K562 (cell line): ENCODE data around the gene KCNQ5. TPM values are rescaled to one million over a fixed set of nuclear protein-coding genes. Genes with fewer than 3 reads are reported as not detected.

ENCODE experiments used
- ATAC-seq: fragments of 200-7000 bp; cut with Tn5 transposase; 3 replicates; pipeline ENCODE4 v1.9.1; 2020; ENCODE audit warnings: moderate library complexity
- BruUV-seq: library from RNA; stranded (reverse); fragments of 400-500 nt; replicated peaks from 2 replicates; lab custom pipeline; 2021; lab: Mats Ljungman, UMichigan
- CTCF ChIA-PET: fragments of 300-600 bp; formaldehyde crosslinking; extraction: SDS; loops from one replicate; lab custom pipeline; 2021; ENCODE audit warnings: low intra/inter-chr PET ratio; lab: Yijun Ruan, JAX
- POLR2A ChIA-PET: fragments of 300-600, 350-650 bp; sonication (Branson Sonifier 250); formaldehyde crosslinking; extraction: SDS; loops from one replicate; lab custom pipeline; 2021; ENCODE audit warnings: antibody characterized with exemption, inconsistent platforms; lab: Yijun Ruan, JAX
- DNase-seq, 4 experiments: peaks; one replicate each; pipeline versions ENCODE4 v3.0.0 to v3.0.0-alpha.2; 2011 to 2018; ENCODE audit warnings: low spot score in 3 of 4, mixed read lengths in 3 of 4; ENCODE audit errors: extremely low read depth in 1 of 4
- FAIRE-seq: peaks from 2 replicates; lab custom pipeline; 2011; peaks lifted over from hg19 to GRCh38; lab: Jason Lieb, UNC
- H2AFZ ChIP-seq: 2 replicates; pipeline ENCODE4 v1.6.0; 2011; ENCODE audit warnings: low read depth, low read length, control low read depth, inconsistent platforms
- H3K27ac ChIP-seq: fragments of 200-600 bp; 3 replicates; pipeline ENCODE4 v1.8.0; 2011; ENCODE audit warnings: low read depth, mild to moderate bottlenecking, control low read depth, inconsistent platforms, low read length, moderate library complexity, mixed read lengths; ENCODE audit errors: extremely low read depth
- H3K27me3 ChIP-seq, 2 experiments: fragments of 300-600 bp in 1 of 2; 2 replicates in 1 of 2; 3 replicates in 1 of 2; pipeline versions ENCODE4 v1.6.0 to v1.8.0; 2011; ENCODE audit warnings: inconsistent platforms in 2 of 2, low read length in 2 of 2, mild to moderate bottlenecking in 1 of 2, mixed read lengths in 1 of 2, moderate library complexity in 1 of 2; ENCODE audit not compliant: control insufficient read depth in 2 of 2, insufficient read depth in 2 of 2
- H3K36me3 ChIP-seq: fragments of 300-600 bp; 3 replicates; pipeline ENCODE4 v1.8.0; 2011; ENCODE audit warnings: mild to moderate bottlenecking, low read length, inconsistent platforms; ENCODE audit not compliant: control insufficient read depth, insufficient read depth
- H3K4me1 ChIP-seq, 2 experiments: fragments of 200-600 bp in 1 of 2; replicated peaks in 1 of 2; 2 replicates in 1 of 2; 3 replicates in 1 of 2; pipeline versions ENCODE4 v1.5.1 to v1.8.0; 2011; ENCODE audit warnings: inconsistent platforms in 2 of 2, low read length in 2 of 2, mild to moderate bottlenecking in 1 of 2, mixed read lengths in 1 of 2, moderate library complexity in 1 of 2; ENCODE audit not compliant: control insufficient read depth in 2 of 2, insufficient read depth in 2 of 2
- H3K4me2 ChIP-seq: 2 replicates; pipeline ENCODE4 v1.6.1; 2011; ENCODE audit warnings: low read length, control low read depth, inconsistent platforms, mixed read lengths; ENCODE audit not compliant: insufficient read depth
- H3K4me3 ChIP-seq: fragments of 200-600 bp; sonication (generic), shearing (Covaris generic); 2 replicates; pipeline ENCODE4 v1.5.1; 2016; ENCODE audit warnings: control low read depth, inconsistent platforms
- H3K79me2 ChIP-seq: fragments of 200-600 bp; 3 replicates; pipeline ENCODE4 v1.8.0; 2011; ENCODE audit warnings: low read length, inconsistent platforms; ENCODE audit not compliant: control insufficient read depth, insufficient read depth
- H3K9ac ChIP-seq, 2 experiments: 2 replicates each; pipeline versions ENCODE4 v1.6.0 to v1.6.1; 2011; ENCODE audit warnings: low read depth in 2 of 2, low read length in 2 of 2, control low read depth in 1 of 2, inconsistent platforms in 1 of 2, mild to moderate bottlenecking in 1 of 2, mixed read lengths in 1 of 2; ENCODE audit not compliant: insufficient read depth in 1 of 2
- H3K9me1 ChIP-seq: one replicate; pipeline ENCODE4 v1.6.0; 2011; ENCODE audit warnings: inconsistent platforms, mild to moderate bottlenecking, low read length, moderate library complexity; ENCODE audit not compliant: control insufficient read depth, insufficient read depth
- H3K9me3 ChIP-seq: replicated peaks from 2 replicates; pipeline ENCODE4 v1.5.1; 2011; ENCODE audit warnings: low read depth, low read length, inconsistent platforms; ENCODE audit not compliant: control insufficient read depth, insufficient read depth
- H4K20me1 ChIP-seq: replicated peaks from 2 replicates; pipeline ENCODE4 v1.6.1; 2011; ENCODE audit warnings: low read length, inconsistent platforms, mixed read lengths; ENCODE audit not compliant: control insufficient read depth, insufficient read depth
- CBX5 ChIP-seq: IDR thresholded peaks from 2 replicates; pipeline ENCODE4 v1.6.1; 2014; ENCODE audit warnings: low read depth, borderline replicate concordance
- FIP1L1 ChIP-seq: fragments of 200-400 bp; formaldehyde crosslinking; IDR thresholded peaks from 2 replicates; pipeline ENCODE4 v1.6.1; 2018; ENCODE audit warnings: mild to moderate bottlenecking, low read depth, low read length; ENCODE audit not compliant: poor library complexity, severe bottlenecking
- RBM34 ChIP-seq: fragments of 200-400 bp; formaldehyde crosslinking; IDR thresholded peaks from 2 replicates; pipeline ENCODE4 v1.6.1; 2018; ENCODE audit warnings: low read length, borderline replicate concordance; ENCODE audit not compliant: insufficient read depth
- TEAD4 ChIP-seq, 2 experiments: sonication (generic) in 1 of 2; formaldehyde crosslinking in 1 of 2; IDR thresholded peaks; 2 replicates each; pipeline versions ENCODE4 v1.6.1 to v1.8.0; 2012 to 2022; ENCODE audit warnings: borderline replicate concordance in 1 of 2, inconsistent platforms in 1 of 2, low read length in 1 of 2, mild to moderate bottlenecking in 1 of 2, missing genetic modification reagents in 1 of 2
- ZC3H11A ChIP-seq: IDR thresholded peaks from 2 replicates; pipeline ENCODE4 v1.6.1; 2012; ENCODE audit warnings: low read depth, low read length, improper control_type of control experiment
- WGBS: fragments of 100-300 bp; shearing (Covaris generic); methylation state at CpG from one replicate; pipeline ENCODE4 v1.1.6; 2016; ENCODE audit warnings: low coverage, mixed read lengths; ENCODE audit not compliant: insufficient coverage; ENCODE audit errors: missing lambda C conversion rate; 5-methylcytosine and 5-hydroxymethylcytosine counted together
- in situ Hi-C: fragments of 300-500 bp; cut with MboI; formaldehyde crosslinking; loops from 4 replicates; pipeline ENCODE4 v1.15.0; 2018; ENCODE audit warnings: inconsistent platforms, mixed read lengths
- intact Hi-C: fragments of 100-400 bp; cut with micrococcal nuclease; formaldehyde crosslinking; loops from 2 replicates; pipeline ENCODE4 v1.14.2; 2022
- polyA plus RNA-seq, 8 experiments: library from polyadenylated mRNA; depleted of rRNA in 4 of 8; stranded (reverse) in 5 of 8; unstranded in 3 of 8; fragments of >200 nt; fragmentation: Nextera tagmentation in 2 of 8; fragmentation: Illumina TruSeq in 1 of 8; extraction: Ambion mirVana in 2 of 8; extraction: Trizol in 1 of 8; gene quantifications; 2 replicates each; pipeline versions ENCODE4 v1.2.1 to v1.2.3, GENCODE V29; 2011 to 2014; ENCODE audit warnings: inconsistent platforms in 1 of 8, missing spikeins in 1 of 8
- total RNA-seq, 7 experiments: library from RNA; depleted of rRNA in 6 of 7; stranded (reverse); fragments of >200 nt in 6 of 7; fragmentation: Illumina TruSeq in 2 of 7; extraction: Trizol in 2 of 7; gene quantifications; 2 replicates each; pipeline versions ENCODE4 v1.2.1 to v1.2.3, GENCODE V29; 2011 to 2021; ENCODE audit warnings: low replicate concordance in 1 of 7
- TF ChIP-seq, protein P1 (sequence below): fragments of 450-650 bp; IDR thresholded peaks from 2 replicates; pipeline ENCODE4 v1.6.1; 2017; ENCODE audit warnings: mild to moderate bottlenecking, moderate library complexity
- TF ChIP-seq, protein P2 (sequence below): fragments of 250-450 bp; sonication (Bioruptor Pico); IDR thresholded peaks from 2 replicates; pipeline ENCODE4 v1.5.0; 2020; ENCODE audit warnings: mild to moderate bottlenecking
- TF ChIP-seq, protein P3 (sequence below): fragments of 250-450 bp; sonication (Bioruptor Pico); IDR thresholded peaks from 2 replicates; pipeline ENCODE4 v1.8.0; 2021; ENCODE audit warnings: mild to moderate bottlenecking, moderate library complexity
- TF ChIP-seq, protein P4 (sequence below): fragments of 250-450 bp; sonication (Bioruptor Pico); IDR thresholded peaks from 2 replicates; pipeline ENCODE4 v1.8.0; 2022; ENCODE audit warnings: inconsistent platforms
- TF ChIP-seq, protein P5 (sequence below): fragments of 450-650 bp; IDR thresholded peaks from 2 replicates; pipeline ENCODE4 v1.6.1; 2017; ENCODE audit warnings: antibody characterized with exemption, mild to moderate bottlenecking

Gene KCNQ5
- total and polyA plus RNA-seq, 9 of the 15 experiments (the other 6 are each of a cell fraction or from before 2014, with no cell fraction given), result 0.31 to 5.9 (median 2.6) TPM

DNA sequence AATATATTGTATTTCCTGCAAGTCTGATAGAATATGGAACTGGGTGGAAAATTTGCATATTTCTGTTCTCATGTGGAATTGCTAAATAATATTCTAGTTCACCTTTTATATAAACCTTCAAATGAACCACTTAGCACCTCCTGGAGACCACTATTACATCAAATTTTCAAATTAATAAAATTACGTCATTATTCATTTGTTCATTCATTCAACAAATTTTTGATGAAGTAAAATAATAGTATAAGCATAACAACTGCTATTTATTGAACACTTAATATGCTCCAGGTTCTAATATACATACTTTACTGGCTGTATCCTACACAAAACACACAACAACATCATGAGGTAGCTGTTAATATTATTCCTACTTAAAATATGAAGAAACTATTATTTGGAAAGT is 215.1 kb downstream of the KCNQ5 start:
- Histone ChIP-seq H3K36me3 (no peaks in the 10 kb centered on the region), H3K4me2 (no peak overlapping the region), H3K9ac (no peak overlapping the region), H3K4me1 (no peaks in the 10 kb centered on the region), H3K9me1 (no peaks in the 10 kb centered on the region), H3K4me3 (no peak overlapping the region), H3K27ac (no peak overlapping the region), H3K79me2 (no peaks in the 10 kb centered on the region), H2AFZ (no peak overlapping the region), H4K20me1 (no peaks in the 10 kb centered on the region), H3K27me3 (no peaks in the 10 kb centered on the region), H3K9me3 (no peaks in the 10 kb centered on the region)
- no peak for ATAC-seq
- POLR2A ChIA-PET, result no interaction called here
- FAIRE-seq, result no peak
- intact Hi-C loops (no loop called here), in situ Hi-C loops (no loop called here)
- no peak for DNase-seq
- CTCF ChIA-PET, result no interaction called here
- no TSS peak for BruUV-seq
- WGBS, result 19% methylated on average over 1 of the region's 1 CpG
- TF ChIP-seq ZC3H11A (no peak), RBM34 (no peak), CBX5 (no peak), TEAD4 (IDR thresholded peaks at IDR 0.05; ENCODE audit: low read length) (no peak), TEAD4 (CRISPR knock-in tag; IDR thresholded peaks at IDR 0.05; ENCODE audit: borderline replicate concordance) (no peak), FIP1L1 (no peak)
- TF ChIP-seq, protein P1, sequence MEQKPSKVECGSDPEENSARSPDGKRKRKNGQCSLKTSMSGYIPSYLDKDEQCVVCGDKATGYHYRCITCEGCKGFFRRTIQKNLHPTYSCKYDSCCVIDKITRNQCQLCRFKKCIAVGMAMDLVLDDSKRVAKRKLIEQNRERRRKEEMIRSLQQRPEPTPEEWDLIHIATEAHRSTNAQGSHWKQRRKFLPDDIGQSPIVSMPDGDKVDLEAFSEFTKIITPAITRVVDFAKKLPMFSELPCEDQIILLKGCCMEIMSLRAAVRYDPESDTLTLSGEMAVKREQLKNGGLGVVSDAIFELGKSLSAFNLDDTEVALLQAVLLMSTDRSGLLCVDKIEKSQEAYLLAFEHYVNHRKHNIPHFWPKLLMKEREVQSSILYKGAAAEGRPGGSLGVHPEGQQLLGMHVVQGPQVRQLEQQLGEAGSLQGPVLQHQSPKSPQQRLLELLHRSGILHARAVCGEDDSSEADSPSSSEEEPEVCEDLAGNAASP, result no peak
- TF ChIP-seq, protein P2, sequence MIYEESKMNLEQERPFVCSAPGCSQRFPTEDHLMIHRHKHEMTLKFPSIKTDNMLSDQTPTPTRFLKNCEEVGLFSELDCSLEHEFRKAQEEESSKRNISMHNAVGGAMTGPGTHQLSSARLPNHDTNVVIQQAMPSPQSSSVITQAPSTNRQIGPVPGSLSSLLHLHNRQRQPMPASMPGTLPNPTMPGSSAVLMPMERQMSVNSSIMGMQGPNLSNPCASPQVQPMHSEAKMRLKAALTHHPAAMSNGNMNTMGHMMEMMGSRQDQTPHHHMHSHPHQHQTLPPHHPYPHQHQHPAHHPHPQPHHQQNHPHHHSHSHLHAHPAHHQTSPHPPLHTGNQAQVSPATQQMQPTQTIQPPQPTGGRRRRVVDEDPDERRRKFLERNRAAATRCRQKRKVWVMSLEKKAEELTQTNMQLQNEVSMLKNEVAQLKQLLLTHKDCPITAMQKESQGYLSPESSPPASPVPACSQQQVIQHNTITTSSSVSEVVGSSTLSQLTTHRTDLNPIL (CRISPR knock-in tag), result no peak
- TF ChIP-seq, protein P3, sequence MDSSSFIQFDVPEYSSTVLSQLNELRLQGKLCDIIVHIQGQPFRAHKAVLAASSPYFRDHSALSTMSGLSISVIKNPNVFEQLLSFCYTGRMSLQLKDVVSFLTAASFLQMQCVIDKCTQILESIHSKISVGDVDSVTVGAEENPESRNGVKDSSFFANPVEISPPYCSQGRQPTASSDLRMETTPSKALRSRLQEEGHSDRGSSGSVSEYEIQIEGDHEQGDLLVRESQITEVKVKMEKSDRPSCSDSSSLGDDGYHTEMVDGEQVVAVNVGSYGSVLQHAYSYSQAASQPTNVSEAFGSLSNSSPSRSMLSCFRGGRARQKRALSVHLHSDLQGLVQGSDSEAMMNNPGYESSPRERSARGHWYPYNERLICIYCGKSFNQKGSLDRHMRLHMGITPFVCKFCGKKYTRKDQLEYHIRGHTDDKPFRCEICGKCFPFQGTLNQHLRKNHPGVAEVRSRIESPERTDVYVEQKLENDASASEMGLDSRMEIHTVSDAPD (CRISPR knock-in tag), result no peak
- TF ChIP-seq, protein P4, sequence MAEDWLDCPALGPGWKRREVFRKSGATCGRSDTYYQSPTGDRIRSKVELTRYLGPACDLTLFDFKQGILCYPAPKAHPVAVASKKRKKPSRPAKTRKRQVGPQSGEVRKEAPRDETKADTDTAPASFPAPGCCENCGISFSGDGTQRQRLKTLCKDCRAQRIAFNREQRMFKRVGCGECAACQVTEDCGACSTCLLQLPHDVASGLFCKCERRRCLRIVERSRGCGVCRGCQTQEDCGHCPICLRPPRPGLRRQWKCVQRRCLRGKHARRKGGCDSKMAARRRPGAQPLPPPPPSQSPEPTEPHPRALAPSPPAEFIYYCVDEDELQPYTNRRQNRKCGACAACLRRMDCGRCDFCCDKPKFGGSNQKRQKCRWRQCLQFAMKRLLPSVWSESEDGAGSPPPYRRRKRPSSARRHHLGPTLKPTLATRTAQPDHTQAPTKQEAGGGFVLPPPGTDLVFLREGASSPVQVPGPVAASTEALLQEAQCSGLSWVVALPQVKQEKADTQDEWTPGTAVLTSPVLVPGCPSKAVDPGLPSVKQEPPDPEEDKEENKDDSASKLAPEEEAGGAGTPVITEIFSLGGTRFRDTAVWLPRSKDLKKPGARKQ (CRISPR knock-in tag), result no peak
- TF ChIP-seq, protein P5, sequence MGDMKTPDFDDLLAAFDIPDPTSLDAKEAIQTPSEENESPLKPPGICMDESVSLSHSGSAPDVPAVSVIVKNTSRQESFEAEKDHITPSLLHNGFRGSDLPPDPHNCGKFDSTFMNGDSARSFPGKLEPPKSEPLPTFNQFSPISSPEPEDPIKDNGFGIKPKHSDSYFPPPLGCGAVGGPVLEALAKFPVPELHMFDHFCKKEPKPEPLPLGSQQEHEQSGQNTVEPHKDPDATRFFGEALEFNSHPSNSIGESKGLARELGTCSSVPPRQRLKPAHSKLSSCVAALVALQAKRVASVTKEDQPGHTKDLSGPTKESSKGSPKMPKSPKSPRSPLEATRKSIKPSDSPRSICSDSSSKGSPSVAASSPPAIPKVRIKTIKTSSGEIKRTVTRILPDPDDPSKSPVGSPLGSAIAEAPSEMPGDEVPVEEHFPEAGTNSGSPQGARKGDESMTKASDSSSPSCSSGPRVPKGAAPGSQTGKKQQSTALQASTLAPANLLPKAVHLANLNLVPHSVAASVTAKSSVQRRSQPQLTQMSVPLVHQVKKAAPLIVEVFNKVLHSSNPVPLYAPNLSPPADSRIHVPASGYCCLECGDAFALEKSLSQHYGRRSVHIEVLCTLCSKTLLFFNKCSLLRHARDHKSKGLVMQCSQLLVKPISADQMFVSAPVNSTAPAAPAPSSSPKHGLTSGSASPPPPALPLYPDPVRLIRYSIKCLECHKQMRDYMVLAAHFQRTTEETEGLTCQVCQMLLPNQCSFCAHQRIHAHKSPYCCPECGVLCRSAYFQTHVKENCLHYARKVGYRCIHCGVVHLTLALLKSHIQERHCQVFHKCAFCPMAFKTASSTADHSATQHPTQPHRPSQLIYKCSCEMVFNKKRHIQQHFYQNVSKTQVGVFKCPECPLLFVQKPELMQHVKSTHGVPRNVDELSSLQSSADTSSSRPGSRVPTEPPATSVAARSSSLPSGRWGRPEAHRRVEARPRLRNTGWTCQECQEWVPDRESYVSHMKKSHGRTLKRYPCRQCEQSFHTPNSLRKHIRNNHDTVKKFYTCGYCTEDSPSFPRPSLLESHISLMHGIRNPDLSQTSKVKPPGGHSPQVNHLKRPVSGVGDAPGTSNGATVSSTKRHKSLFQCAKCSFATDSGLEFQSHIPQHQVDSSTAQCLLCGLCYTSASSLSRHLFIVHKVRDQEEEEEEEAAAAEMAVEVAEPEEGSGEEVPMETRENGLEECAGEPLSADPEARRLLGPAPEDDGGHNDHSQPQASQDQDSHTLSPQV, result no peak
